GM18511 (cell line): ENCODE results near the gene CTXN1.
"Not testable (repeated sequence)": the region's sequence is repeated elsewhere in the genome, so short reads cannot be mapped to it uniquely, and the experiment has no call there.

Experiments
- ATAC-seq: cut with Tn5 transposase; IDR thresholded peaks from one replicate; pipeline ENCODE4 v1.9.1; 2021; ENCODE audit warnings: mild to moderate bottlenecking, moderate library complexity; ENCODE audit not compliant: unreplicated experiment

CTXN1 gene

DNA sequence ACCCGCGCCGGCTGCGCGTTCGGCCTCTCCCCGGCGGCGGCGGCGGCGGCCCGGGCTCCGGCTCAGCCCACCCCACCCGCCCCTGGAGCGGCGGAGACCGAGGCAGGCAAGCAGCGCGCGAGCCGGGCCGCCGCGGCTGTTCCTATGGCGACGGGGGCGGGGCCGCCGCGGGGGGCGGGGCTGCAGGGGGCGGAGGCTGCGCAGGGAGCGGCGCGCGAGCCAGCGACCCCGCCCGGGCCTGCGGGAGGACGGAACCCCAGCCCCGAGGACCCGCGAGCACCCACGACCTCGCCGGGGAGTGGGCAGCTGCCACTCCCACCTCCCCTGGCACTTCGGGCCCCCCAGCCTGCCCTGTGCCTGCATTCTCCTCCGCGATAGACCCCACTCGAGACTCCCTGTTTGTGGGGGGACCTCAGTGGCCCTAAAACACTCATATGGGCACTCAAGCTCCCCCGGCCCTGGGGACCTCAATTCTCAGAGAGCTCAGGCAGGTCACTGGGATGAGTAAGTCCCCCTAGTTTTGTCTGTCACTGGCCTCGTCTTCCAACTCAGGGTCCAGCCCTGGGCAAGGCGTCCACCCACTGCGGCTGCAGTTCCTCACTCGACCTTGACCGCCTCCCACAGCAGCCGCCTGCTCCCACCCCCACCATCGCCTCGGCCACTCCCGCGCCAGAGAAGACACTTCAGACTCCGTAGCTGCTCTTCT is at the start of gene CTXN1:
Gene CTXN1 (minus strand): TSS at position 115 of the 706 bp plus-strand sequence. CDS start 597 bp downstream, outside the sequence.
- no peak for ATAC-seq

DNA sequence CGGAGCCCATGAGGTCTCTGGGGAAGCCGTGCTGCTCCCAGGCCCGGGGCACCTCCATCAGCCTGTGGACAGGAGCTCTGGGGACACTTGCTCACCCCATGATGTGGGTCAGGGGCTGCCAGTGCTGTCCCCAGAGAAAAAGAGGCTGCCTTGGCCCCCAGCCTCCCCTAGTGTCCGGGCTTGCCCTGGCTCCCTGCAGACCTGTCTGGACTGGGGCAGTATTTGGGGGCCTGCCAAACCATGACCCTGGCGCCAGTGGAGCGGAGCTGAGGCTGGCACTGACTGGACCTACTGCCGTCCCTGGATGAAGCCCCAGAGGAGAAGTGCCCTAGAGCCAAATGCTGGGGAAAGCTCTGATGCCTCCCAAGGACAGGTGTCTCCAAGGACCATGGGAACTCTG is 49.1 kb upstream of the CTXN1 start:
- ATAC-seq, result no peak

DNA sequence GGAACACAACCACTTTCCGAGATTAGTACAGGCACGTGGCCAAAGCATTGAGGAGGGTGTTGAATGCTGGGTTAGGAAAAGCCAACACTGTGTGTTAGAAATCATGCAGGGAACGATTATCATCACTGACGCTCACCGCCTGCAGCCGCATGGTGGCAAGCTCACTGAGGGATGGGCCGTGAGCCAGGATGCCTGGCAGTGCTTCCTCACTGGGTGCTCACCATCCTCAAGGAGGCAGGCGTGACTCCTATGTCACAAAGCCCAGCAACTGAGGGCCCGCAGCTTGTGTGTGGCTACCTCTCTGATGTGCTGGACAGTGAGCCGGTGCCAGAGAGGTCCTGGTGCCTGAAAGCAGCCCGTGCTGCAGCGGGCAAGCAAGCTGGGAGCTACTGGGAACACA is 47.9 kb upstream of the CTXN1 start:
- ATAC-seq, result no peak

DNA sequence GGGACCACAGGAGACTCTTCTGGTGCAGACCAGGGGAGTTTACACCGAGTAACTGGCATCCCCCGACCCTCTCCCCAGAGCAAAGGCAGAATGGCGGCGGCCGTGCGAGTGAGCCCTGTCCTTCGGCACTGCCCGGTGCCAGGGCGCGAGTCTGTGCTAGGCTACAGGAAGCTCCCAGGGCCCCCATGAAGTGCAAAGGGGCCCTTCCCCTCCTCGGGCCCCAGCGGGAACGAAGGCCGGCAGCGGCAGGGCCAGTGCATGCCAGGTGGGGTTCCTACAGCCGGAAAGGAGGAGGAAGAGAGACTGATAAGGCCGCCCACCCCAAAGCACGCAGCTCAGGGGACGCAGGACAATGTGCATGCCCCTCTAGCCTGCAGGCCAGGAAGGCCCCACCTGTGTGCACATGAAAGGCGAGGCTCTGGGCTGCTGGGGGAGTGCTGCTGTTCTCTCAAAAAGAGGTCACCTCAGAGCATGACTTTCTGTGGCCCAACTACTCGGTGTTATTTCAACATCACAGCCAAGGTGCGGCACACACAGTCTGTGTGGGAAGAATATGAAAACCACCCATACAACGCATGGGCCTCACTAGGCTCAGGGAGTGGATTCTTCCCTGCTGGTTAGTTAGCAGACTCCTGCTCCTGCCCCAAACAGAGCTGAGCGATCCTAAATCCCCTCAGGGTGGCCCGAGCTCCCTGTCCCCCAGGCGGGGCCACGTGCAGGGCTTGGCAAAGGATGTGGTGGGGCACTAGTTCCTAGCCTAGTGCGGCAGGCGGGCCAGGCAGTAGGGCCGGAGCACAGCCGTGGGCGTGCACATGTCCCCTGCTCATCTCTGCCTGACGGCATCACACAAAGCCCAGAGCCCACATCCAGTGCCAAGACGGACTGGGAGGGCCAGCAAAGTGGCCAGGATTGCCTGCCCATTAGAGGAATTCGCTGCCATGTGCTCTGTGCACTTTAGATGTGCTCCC is 45.9 kb upstream of the CTXN1 start:
- ATAC-seq, result no peak

DNA sequence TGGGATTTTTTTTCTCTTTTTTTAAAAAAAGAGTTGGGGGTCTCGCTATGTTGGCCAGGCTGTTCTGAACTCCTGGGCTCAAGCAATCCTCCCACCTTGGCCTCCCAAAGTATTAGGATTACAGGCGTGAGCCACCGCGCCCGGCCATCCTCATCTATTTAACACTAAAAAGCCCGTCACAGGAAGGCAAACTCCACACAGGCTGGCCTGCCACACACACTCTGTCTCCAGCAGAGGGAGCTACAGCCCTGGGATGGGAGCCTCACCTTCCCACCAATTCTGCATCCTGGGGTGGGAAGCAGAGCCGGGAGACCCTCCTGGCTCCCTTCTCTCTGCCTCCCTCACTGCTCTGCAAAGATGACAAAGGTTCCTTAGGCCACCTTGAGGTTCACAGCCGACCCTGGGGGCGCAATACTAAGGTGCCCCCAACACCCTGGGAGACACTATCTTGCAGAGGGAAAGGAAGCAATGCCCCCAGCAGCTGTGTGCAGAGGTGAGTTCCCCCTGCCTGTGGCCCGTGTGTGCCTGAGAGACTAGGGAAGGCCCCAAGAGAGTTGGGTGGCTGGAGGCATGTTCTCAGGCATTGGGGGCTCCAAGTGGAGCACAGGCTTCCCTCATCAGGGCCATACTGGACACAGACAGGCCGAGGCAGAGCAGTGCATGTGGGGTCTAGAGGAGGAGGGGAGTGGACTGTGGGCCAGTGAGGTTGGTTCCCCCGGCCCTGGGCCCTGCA is 44.9 kb upstream of the CTXN1 start:
- no peak for ATAC-seq

DNA sequence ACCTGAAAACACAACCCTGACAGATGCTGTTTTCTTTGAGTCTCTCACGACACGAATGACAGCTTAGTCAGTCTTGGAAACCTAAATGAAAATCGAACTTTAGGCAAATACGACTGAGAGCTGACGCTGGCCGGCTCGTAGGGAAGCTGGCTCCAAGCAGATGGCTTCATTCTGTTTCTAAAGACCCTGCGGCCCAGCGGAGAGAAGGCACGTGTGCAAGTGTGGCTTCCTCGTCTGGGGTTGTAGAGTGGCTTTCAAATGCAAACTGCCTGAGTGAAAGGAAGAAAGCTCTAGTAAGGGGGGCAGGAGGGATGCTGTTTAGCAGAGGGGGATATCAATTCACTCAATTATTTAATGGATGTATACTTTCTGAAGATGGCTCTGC is 43.6 kb upstream of the CTXN1 start:
- ATAC-seq, result no peak

DNA sequence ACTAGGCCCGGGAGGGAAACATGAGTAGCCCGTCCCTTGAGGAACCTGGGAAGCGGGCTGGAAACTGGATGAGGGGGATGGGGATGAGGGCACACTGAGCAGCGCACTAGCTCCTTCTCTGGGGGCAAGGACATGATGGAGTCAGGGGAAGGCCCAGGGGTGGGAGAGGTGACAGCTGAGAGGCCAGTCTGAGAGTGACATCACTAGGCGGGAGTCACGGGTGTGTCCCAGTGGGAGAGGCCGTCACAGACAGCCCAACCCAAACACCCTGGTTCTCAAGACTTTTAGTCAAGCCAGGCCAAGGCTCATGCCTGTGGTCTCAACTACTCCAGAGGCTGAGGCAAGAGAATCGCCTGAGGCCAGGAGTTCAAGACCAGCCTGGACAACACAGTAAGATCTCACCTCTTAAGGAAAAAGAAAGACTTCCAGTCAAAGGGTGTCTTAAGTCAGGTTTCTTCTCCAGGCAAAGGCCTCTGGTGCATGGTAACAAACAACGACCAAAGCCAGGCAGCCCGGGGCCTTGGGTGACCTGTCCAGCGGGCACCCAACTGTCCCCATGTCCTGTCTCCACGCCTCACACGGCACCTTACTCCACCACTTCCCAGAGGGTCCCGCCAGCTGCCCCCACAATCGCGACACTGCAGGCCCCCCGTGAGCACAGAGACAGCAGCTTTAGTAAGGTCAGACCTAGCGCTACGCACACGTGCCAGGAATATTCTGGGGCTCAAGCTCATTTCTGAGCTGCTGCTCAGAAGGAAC is 43.0 kb upstream of the CTXN1 start:
- no peak for ATAC-seq

DNA sequence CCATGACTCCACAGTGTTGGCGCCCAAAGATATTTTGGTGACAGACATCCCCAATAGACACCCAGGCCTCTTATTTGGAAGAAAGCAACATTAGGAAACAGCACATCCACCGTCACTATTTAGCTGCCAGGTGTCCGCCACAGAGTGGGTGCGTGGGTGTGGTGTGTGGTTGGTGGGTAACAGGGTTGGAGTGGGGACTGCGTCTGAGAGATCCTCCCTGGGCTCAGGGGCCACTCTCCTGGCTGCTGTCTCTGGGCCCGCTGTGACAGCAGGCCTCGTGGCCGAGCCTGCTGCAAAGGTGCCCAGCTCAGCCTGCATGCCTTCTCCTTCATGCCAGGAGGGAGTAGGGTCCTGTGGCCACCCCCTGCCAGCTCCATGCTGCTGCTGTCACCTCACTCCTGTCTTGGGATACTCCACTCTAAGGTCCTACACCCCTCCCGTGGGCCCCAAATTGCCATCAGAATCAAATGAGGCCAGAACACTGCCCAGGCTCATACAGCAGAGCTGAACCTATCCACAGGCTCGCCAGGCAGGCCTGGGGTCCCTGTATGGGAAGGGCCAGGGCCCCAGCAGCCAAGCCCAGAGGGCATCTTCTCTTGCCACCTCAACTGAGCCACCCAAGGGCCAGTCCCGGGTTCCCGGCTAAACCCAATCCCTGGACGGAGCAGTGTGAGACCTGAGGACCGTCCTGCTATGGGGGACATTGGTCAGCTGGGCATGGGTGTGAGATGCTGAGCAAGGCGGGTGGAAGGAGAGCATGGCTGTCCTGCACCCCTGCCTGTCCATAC is 42.3 kb upstream of the CTXN1 start:
- ATAC-seq, result no peak

DNA sequence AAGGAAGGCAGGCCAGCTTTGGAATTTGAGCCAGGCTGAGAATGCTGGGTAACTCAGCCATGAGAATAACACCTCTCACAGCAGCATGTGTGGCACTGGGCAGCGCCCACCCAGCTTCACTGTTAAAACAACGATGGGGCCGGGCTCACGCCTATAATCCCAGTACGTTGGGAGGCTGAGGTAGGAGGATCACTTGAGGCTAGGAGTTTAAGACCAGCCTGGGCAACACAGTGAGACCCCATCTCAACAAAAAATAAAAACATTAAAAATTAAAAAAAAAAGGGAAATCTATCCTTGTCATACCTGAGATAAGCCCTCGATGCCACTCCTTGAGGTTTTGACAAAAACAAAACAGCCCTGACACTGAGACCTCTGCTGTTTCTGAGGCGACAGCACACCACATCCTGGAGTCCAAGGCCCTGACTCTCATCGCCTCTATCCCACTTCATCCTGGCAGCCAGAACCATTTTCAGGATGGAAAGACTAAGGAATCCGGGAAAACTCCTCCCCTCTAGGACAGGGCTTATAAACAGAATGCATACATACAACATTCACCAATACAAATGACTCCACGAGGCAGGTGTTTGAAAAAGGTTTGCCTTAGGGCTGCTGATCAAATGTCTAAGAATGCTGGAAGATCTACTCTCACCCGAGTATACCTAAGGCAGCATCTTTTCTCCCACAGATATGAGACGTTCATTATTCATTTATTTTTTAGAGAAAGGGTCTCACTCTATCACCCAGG is 40.2 kb upstream of the CTXN1 start:
- ATAC-seq, result no peak

DNA sequence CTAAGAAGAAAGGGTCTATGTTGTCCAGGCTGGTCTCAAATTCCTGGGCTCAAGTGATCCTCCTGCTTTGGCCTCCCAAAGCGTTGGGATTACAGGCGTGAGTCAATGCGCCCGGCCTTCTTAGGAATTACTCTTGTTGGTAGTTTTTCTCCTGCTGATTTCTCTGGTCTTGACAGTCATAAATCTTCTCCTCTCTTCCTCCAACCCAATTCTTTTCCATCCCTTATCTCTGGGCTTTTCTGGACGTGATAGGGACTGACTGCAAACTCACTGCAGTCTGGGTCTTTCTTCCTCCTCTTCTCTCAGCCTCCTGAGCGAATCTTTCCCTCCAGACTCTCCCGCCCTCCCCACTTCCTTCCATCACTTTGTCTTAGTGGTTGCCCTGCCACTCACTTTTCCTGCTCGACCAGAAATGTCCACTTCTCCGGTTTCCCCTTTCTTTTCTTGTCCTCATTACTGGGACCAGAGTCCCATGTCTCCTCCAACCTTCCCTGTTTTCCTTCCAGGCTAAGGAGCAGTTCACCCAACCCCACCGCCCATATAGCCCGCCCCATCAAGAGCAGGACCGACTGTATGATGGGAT is 39.4 kb upstream of the CTXN1 start:
- ATAC-seq, result no peak

DNA sequence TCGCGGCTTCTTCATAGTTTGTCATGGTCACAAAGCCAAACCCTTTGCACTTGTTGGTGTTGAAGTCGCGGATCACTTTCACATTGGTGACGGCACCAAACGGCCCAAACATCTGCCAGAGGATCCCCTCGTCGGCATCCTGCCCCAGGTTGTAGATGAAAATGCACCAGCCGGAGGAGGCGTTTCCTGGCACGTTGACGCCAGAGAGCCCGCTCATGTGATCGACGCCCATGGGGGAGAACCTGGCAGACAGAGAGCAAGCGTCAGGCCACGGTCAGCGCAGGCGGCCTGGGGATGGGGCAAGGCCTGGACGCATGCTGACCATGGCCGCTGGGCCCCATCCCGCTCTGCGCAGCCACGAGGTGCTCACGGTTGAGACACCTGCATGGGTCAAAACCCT is 37.6 kb upstream of the CTXN1 start:
- no peak for ATAC-seq

DNA sequence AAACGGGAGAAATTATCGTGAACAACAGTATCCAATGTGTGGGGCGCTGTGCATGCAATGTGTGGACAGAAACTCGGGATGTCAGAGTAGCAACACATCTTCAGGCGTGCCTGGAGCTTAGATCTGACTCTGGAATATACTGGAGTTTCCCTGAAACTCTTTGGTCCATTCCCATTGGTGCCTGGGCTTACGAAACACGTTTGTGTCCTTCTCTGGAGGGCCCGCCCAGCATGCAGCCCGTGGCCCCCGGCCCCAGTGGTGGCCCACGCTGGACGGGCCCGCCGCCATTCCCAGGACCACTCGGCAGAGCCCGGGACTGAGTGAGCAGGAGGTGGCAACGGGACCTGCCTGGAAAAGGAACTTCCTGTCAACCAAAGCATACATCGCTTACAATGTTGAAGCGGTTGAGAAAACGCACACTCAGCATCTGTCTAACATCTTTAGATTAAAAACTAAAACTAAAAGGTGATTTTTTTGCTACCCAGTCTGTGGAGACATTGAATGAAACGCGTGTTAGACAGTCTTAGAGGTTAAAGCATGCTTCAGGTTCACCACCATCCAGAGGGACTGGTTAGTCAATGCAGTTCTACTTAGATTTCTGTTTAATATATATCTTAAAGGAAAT is 36.8 kb upstream of the CTXN1 start:
- ATAC-seq, result no peak

DNA sequence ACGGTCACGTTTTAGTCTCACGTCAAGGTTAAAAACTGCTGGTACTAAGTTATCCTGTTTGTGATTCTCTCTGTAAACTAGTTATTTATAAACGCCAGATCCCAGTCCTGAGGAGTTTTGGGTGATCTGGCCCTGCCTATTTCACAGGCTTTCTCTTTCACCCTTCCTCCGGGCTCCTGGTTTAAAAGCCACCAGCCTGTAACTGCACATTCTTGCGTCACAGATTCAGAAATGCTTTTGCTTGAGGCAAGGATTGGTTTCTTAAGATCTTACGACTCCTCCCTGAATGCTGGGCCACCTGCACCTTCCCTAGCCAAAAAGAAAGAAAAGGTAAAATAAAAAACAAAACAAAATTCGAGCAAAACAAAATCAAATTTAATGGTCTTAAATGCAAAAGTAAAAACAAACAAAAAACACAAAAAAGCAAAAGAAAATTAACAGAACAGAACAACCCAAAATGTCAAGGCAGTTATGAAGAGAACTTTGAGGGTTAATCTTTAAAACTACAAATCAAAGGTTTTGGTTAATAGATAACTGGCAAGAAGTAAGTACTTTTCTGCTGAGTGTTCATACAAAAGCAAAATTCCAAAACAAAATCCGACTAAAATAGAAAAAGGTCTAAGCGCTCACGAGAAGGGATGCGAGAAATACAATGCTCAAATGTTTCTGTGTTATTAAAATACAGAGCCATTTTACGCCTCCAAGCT is 36.1 kb upstream of the CTXN1 start:
- ATAC-seq, result no peak

DNA sequence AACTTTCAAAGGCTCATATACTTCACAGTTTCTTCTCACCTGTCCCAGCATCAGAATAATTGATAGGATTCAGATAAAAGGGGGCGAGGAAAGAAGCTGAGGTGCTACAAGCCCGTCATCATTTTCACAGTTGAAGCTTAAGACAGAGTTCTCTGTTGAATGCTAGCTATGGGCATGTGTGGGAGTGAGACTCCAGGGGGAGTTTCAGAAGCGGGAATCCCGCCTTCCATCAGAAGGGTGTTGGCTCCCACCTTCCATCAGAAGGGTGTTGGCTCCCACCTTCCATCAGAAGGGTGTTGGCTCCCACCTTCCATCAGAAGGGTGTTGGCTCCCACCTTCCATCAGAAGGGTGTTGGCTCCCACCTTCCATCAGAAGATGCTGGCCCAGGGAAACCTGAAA is 35.1 kb upstream of the CTXN1 start:
- ATAC-seq, result not testable (repeated sequence)

DNA sequence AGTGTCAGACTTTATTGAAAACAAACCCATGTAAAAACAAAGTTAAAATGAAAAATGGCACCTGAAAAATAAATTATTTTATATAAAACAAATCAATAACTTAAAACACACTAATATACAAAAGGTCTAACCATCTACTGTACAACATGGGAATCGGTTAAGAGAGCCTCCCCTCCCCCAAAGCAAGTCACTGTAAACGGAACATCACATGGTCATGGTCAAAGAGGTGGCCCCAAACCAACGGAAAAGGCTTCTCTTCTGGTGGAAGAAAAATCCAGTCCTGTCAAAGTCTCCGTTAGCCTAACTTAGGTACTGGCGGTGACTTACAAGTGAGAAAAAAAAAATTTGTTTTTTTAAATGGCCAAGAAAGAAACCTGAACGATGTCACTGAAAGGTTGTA is 33.3 kb upstream of the CTXN1 start:
- ATAC-seq, result no peak

DNA sequence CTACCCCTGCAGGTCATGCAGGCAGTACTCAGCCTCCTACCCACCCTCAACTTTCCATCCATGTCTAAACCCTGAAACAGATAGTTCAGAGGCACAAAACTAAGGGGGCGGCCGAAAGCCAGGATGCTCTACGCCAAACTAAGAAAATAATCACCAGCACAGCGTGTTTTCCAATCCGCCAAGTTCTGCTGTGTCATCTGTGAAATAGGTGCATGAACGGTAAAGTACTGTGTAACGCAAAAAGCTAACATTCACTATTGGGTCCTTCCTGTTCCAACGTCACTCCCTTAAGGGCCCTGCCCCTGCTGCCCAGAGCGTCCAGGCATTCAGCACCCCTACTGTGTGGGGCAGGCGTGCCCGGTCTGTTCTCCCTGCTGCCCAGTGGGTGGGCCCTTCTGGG is 29.8 kb upstream of the CTXN1 start:
- no peak for ATAC-seq

DNA sequence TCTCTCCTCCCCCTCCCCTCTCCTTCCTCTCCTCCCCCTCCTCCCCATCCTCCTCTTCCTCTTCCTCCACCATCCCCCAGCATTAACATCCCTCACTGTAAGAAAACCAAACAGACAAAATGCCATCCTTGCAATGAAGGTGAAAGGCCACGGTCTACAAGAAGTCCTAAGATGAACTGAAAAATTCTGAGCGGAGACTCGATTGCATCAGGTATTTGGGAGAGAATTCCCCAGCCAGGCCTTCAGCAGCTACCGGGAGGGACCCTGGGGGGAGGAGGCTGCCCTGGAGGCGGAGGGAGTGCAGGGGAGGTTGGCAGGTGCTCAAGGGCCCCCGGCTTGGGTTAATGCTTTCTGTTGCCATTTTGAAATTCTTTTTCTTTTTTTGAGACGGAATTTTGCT is 27.6 kb upstream of the CTXN1 start:
- no peak for ATAC-seq

DNA sequence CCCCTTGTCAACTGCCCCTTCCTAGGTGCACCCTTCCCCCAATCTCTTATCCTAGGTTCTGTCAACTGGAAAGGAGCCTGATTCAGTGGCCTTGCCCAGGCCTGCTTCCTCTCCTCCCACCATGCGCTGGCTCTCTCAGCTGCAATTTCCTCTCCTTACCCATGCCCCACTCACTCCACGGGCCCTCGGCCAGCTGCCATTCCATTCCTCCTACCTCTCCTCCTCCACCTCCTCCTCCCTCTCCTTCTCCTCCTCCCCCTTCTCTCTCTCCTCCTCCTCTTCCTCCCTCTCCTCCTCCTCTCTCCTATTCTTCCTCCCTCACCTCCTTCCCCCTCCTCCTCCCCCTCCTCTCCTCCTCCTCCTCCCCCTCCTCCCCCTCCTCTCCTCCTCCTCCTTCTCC is 27.1 kb upstream of the CTXN1 start:
- no peak for ATAC-seq
